Measurements from ENCODE around the gene F10. TPM values are rescaled to one million over a fixed set of nuclear protein-coding genes. Genes with fewer than 3 reads are reported as not detected.

F10 gene
- total RNA-seq, 1 experiment from 2014 or later: not detected

DNA sequence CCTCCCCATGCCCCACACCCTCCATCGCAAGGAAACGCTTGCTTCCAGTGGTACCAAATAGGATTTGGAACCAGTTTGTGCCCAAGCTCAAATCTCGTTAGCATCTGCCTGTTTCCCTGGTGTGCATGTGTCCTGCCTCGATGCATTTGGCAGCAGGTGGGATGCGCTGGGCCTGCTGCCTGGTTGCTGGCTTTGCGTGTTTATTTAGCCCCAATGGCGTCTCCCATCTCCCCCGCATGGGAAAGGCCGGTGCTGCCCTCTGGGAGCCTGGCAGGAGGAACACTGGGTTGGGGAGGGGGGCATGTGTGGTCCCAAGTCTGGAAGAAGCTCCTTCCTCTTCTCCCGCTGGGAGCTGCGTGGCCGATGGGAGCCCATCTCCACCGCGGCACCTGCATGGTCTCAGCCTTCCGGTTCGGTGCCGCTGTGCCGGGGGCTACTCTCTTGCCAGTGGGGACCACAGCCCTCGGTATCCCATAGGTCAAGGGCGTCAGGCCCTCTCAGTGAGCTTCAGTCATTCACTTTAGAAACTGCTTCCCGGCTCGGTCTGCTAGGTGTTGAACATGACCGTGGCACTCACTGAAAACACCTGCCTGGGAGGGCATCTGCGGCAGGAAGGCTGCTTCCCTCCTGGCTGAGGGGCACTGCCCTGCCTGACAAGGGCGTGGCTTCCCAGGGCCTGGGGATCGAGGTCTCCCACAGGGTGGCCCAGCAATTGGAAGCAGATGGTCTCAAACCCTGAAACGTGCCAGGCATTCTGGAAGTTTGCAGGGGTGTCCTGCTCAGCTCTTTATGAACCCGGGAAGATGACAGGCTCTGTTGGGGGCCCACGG, 28.8 kb upstream of the F10 start:
- DNase-seq (no peak), ATAC-seq (no peak)
- H3K79me2 ChIP-seq (ENCODE audit: low read length): no peaks in the 10 kb centered on the region
- no peak overlapping the region for H3K27ac ChIP-seq (ENCODE audit: low read length)
- no peak overlapping the region for H3K4me3 ChIP-seq (ENCODE audit: low read length)
- BruUV-seq (replicated peaks): no TSS peak
- no peaks in the 10 kb centered on the region for H4K20me1 ChIP-seq (ENCODE audit: low read length)
- no peaks in the 10 kb centered on the region for H3K36me3 ChIP-seq (ENCODE audit: low read depth, low read length)
- H3F3A ChIP-seq (ENCODE audit: low read length, unreplicated experiment): no peaks in the 10 kb centered on the region
- TF ChIP-seq EZH2phosphoT487 (IDR thresholded peaks at IDR 0.05; ENCODE audit: borderline replicate concordance, low read length) (no peak), EZH2 (IDR thresholded peaks at IDR 0.05; ENCODE audit: low read length, unreplicated experiment) (no peak)
- TF ChIP-seq, protein P1, sequence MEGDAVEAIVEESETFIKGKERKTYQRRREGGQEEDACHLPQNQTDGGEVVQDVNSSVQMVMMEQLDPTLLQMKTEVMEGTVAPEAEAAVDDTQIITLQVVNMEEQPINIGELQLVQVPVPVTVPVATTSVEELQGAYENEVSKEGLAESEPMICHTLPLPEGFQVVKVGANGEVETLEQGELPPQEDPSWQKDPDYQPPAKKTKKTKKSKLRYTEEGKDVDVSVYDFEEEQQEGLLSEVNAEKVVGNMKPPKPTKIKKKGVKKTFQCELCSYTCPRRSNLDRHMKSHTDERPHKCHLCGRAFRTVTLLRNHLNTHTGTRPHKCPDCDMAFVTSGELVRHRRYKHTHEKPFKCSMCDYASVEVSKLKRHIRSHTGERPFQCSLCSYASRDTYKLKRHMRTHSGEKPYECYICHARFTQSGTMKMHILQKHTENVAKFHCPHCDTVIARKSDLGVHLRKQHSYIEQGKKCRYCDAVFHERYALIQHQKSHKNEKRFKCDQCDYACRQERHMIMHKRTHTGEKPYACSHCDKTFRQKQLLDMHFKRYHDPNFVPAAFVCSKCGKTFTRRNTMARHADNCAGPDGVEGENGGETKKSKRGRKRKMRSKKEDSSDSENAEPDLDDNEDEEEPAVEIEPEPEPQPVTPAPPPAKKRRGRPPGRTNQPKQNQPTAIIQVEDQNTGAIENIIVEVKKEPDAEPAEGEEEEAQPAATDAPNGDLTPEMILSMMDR (conservative IDR thresholded peaks at IDR 0.05; ENCODE audit: low read depth, low read length): no peak
- no peaks in the 10 kb centered on the region for H3K4me1 ChIP-seq (ENCODE audit: insufficient read depth, low read length)
- H2AFZ ChIP-seq (ENCODE audit: low read length): no peak overlapping the region
- no peaks in the 10 kb centered on the region for H3K27me3 ChIP-seq (ENCODE audit: low read length)
- intact Hi-C loops (cut with micrococcal nuclease): no loop called here
- H3K4me2 ChIP-seq (ENCODE audit: low read length): no peak overlapping the region
- POLR2A ChIA-PET (ENCODE audit: unreplicated experiment): no interaction called here
- CTCF ChIA-PET: no interaction called here
- H3K9me2 ChIP-seq (replicated peaks; ENCODE audit: low read length): no peaks in the 10 kb centered on the region
- no peak overlapping the region for H3K9ac ChIP-seq (ENCODE audit: low read length)
- H3K9me3 ChIP-seq (ENCODE audit: low read length): no peaks in the 10 kb centered on the region

DNA sequence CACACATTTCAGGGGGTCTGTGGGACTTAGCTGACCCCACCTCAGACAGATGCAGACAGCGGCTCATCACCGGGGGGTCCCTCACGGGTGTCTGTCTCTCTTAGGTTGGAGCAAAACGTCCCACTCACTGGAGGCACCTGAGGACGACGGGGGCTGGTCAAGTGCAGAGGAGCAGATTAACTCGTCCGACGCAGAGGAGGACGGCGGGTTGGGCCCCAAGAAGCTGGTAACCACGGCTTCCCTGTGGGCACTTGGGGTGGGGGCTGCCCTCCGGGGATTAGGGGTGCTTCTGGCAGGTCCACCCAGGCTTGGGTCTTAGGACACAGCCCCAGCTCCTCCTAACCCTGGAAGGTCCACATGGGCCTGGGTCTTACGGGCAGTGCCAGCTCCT, 28.2 kb upstream of the F10 start:
- DNase-seq (no peak), ATAC-seq (no peak)
- intact Hi-C loops (cut with micrococcal nuclease): no loop called here
- TF ChIP-seq EZH2 (IDR thresholded peaks at IDR 0.05; ENCODE audit: low read length, unreplicated experiment) (no peak), EZH2phosphoT487 (IDR thresholded peaks at IDR 0.05; ENCODE audit: borderline replicate concordance, low read length) (no peak)
- TF ChIP-seq, protein P1 (conservative IDR thresholded peaks at IDR 0.05; ENCODE audit: low read depth, low read length): no peak
- H3F3A ChIP-seq (ENCODE audit: low read length, unreplicated experiment): no peaks in the 10 kb centered on the region
- H3K4me1 ChIP-seq (ENCODE audit: insufficient read depth, low read length): no peaks in the 10 kb centered on the region
- BruUV-seq (replicated peaks): no TSS peak
- H4K20me1 ChIP-seq (ENCODE audit: low read length): no peaks in the 10 kb centered on the region
- no peaks in the 10 kb centered on the region for H3K79me2 ChIP-seq (ENCODE audit: low read length)
- no peak overlapping the region for H3K4me3 ChIP-seq (ENCODE audit: low read length)
- H3K9me2 ChIP-seq (replicated peaks; ENCODE audit: low read length): no peaks in the 10 kb centered on the region
- ChIA-PET CTCF (no interaction called here), POLR2A (ENCODE audit: unreplicated experiment) (no interaction called here)
- H3K9me3 ChIP-seq (ENCODE audit: low read length): no peaks in the 10 kb centered on the region
- no peak overlapping the region for H3K4me2 ChIP-seq (ENCODE audit: low read length)
- no peak overlapping the region for H3K27ac ChIP-seq (ENCODE audit: low read length)
- no peak overlapping the region for H2AFZ ChIP-seq (ENCODE audit: low read length)
- no peaks in the 10 kb centered on the region for H3K36me3 ChIP-seq (ENCODE audit: low read depth, low read length)
- H3K9ac ChIP-seq (ENCODE audit: low read length): no peak overlapping the region
- no peaks in the 10 kb centered on the region for H3K27me3 ChIP-seq (ENCODE audit: low read length)

Data from PC-3 (cell line).